MM.1S (cell line): ENCODE results near the gene CCDC194.

Source experiments
- EZH2 ChIP-seq: fragments of 300-600 bp; sonication (generic); optimal IDR thresholded peaks from 2 replicates; pipeline ENCODE3; 2017; ENCODE audit warnings: low read depth, mild to moderate bottlenecking, antibody characterized with exemption, low read length, mixed read lengths
- TF ChIP-seq, protein P1 (sequence below): fragments of 300-600 bp; sonication (generic); IDR thresholded peaks from 2 replicates; pipeline ENCODE4 v1.5.1; 2016; ENCODE audit warnings: antibody characterized with exemption, low read length, mixed read lengths

DNA sequence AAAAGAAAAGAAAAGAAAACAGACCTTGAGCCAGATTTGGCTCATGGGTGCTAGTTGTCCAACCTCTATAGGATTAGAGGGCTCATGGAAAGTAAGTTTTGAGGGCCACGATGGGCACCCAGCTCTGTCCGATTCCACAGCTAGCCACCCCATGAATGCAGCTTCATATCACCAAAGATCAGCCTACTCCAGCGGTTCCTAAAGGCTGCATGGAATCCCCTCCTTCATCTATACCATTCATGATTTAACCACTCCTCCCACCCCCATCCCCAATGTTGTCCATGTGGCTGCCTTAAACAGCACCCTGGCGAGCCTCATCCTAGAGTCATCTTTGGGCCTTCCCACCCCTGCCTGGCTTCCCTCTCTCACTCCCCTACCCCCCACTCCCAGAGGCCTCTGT is 27.9 kb upstream of the CCDC194 start:
- TF ChIP-seq, protein P1, sequence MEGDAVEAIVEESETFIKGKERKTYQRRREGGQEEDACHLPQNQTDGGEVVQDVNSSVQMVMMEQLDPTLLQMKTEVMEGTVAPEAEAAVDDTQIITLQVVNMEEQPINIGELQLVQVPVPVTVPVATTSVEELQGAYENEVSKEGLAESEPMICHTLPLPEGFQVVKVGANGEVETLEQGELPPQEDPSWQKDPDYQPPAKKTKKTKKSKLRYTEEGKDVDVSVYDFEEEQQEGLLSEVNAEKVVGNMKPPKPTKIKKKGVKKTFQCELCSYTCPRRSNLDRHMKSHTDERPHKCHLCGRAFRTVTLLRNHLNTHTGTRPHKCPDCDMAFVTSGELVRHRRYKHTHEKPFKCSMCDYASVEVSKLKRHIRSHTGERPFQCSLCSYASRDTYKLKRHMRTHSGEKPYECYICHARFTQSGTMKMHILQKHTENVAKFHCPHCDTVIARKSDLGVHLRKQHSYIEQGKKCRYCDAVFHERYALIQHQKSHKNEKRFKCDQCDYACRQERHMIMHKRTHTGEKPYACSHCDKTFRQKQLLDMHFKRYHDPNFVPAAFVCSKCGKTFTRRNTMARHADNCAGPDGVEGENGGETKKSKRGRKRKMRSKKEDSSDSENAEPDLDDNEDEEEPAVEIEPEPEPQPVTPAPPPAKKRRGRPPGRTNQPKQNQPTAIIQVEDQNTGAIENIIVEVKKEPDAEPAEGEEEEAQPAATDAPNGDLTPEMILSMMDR, result no peak
- no peak for TF ChIP-seq EZH2
